Neuronal stem cell (in vitro differentiated cells): Measurements from ENCODE around the gene CAMSAP2.

ENCODE experiments used
- DNase-seq: peaks from one replicate; pipeline ENCODE4 v3.0.0-alpha.2; 2013; ENCODE audit warnings: low spot score
- H2AFZ ChIP-seq: one replicate; pipeline ENCODE4 v1.6.1; 2013; ENCODE audit warnings: mild to moderate bottlenecking, low read length, inconsistent platforms
- H2AK5ac ChIP-seq: 2 replicates; pipeline ENCODE4 v1.6.1; 2013; ENCODE audit warnings: low read depth, mild to moderate bottlenecking, inconsistent platforms, low read length, moderate library complexity, mixed read lengths
- H2BK120ac ChIP-seq: 2 replicates; pipeline ENCODE4 v1.6.1; 2013; ENCODE audit warnings: low read depth, mild to moderate bottlenecking, inconsistent platforms, low read length, moderate library complexity, mixed read lengths
- H2BK12ac ChIP-seq: one replicate; pipeline ENCODE4 v1.6.1; 2013; ENCODE audit warnings: low read length, inconsistent platforms
- H2BK15ac ChIP-seq: 2 replicates; pipeline ENCODE4 v1.6.1; 2013; ENCODE audit warnings: mild to moderate bottlenecking, low read length, inconsistent platforms, mixed read lengths
- H2BK5ac ChIP-seq: one replicate; pipeline ENCODE4 v1.6.1; 2013; ENCODE audit warnings: inconsistent platforms, mild to moderate bottlenecking, low read length, moderate library complexity
- H3K14ac ChIP-seq: one replicate; pipeline ENCODE4 v1.6.1; 2013; ENCODE audit warnings: low read length, inconsistent platforms
- H3K18ac ChIP-seq: 2 replicates; pipeline ENCODE4 v1.6.1; 2013; ENCODE audit warnings: low read length, inconsistent platforms
- H3K23ac ChIP-seq: 2 replicates; pipeline ENCODE4 v1.6.1; 2013; ENCODE audit warnings: low read depth, mild to moderate bottlenecking, mixed read lengths, low read length, inconsistent platforms; ENCODE audit not compliant: poor library complexity
- H3K27ac ChIP-seq: replicated peaks from 3 replicates; pipeline ENCODE4 v1.5.1; 2013; ENCODE audit warnings: low read length, inconsistent platforms
- H3K27me3 ChIP-seq, 3 experiments: 2 replicates each; pipeline ENCODE4 v1.6.1; 2013; ENCODE audit warnings: low read length in 3 of 3, mild to moderate bottlenecking in 2 of 3, inconsistent platforms in 1 of 3, low read depth in 1 of 3, mixed read lengths in 1 of 3, moderate library complexity in 1 of 3; ENCODE audit not compliant: control insufficient read depth in 3 of 3, insufficient read depth in 3 of 3
- H3K36me3 ChIP-seq, 2 donors: replicated peaks in 1 of 2; 2 replicates each; pipeline ENCODE4 v1.6.1; 2013; ENCODE audit warnings: low read length in 2 of 2; ENCODE audit not compliant: control insufficient read depth in 2 of 2, insufficient read depth in 2 of 2
- H3K4ac ChIP-seq: 2 replicates; pipeline ENCODE4 v1.6.1; 2013; ENCODE audit warnings: inconsistent platforms, mild to moderate bottlenecking, low read length, moderate library complexity
- H3K4me1 ChIP-seq, 2 donors: 1 replicate in 1 of 2; 2 replicates in 1 of 2; pipeline ENCODE4 v1.6.1; 2013; ENCODE audit warnings: low read length in 2 of 2, low read depth in 1 of 2; ENCODE audit not compliant: control insufficient read depth in 2 of 2, insufficient read depth in 1 of 2
- H3K4me2 ChIP-seq: one replicate; pipeline ENCODE4 v1.6.1; 2013; ENCODE audit warnings: mild to moderate bottlenecking, low read length, inconsistent platforms; ENCODE audit not compliant: insufficient read depth, poor library complexity, severe bottlenecking
- H3K4me3 ChIP-seq, 2 donors: 2 replicates each; pipeline ENCODE4 v1.5.1; 2013; ENCODE audit warnings: low read length in 2 of 2, mild to moderate bottlenecking in 2 of 2, inconsistent platforms in 1 of 2, moderate library complexity in 1 of 2
- H3K79me1 ChIP-seq: one replicate; pipeline ENCODE4 v1.6.1; 2013; ENCODE audit warnings: low read depth, mild to moderate bottlenecking, inconsistent platforms, low read length, moderate library complexity
- H3K9ac ChIP-seq: one replicate; pipeline ENCODE4 v1.6.1; 2013; ENCODE audit warnings: mild to moderate bottlenecking, low read depth, low read length, inconsistent platforms; ENCODE audit not compliant: poor library complexity
- H3K9me3 ChIP-seq, 2 donors: replicated peaks in 1 of 2; 2 replicates each; pipeline versions ENCODE3 to v1.6.1; 2013; ENCODE audit warnings: low read length in 2 of 2, mild to moderate bottlenecking in 2 of 2, inconsistent platforms in 1 of 2, low read depth in 1 of 2, mixed read lengths in 1 of 2, moderate library complexity in 1 of 2; ENCODE audit not compliant: control insufficient read depth in 2 of 2, insufficient read depth in 1 of 2
- H4K8ac ChIP-seq: one replicate; pipeline ENCODE4 v1.6.1; 2013; ENCODE audit warnings: low read depth, mild to moderate bottlenecking, inconsistent platforms, low read length, moderate library complexity
- H4K91ac ChIP-seq: one replicate; pipeline ENCODE4 v1.6.1; 2013; ENCODE audit warnings: low read length, low read depth, mild to moderate bottlenecking, inconsistent platforms; ENCODE audit not compliant: poor library complexity
- WGBS, 2 donors: extraction: QIAGEN DNeasy Blood & Tissue Kit; methylation state at CpG; one replicate each; pipeline ENCODE4 v1.1.7; 2013; ENCODE audit warnings: missing lambda C conversion rate in 2 of 2, mixed read lengths in 1 of 2; ENCODE audit not compliant: insufficient read length in 2 of 2, insufficient replicate concordance in 1 of 2; ENCODE audit errors: extremely low coverage in 2 of 2; 5-methylcytosine and 5-hydroxymethylcytosine counted together

The CAMSAP2 gene

GRCh38 chr1:200819726-200820125, 81.0 kb downstream of the CAMSAP2 start:
- H3K23ac ChIP-seq: no peak overlapping the region
- H3K27ac ChIP-seq: no peak overlapping the region
- H3K27me3 ChIP-seq: no peaks in the 10 kb centered on the region
- H4K8ac ChIP-seq: no peak overlapping the region
- no CpG with 5 or more reads among the region's 2 CpGs for WGBS, 2 donors
- peaks cover 4 to 78% of the 10 kb centered on the region in 2 donors for H3K36me3 ChIP-seq
- no peak overlapping the region for H2BK12ac ChIP-seq
- H3K4me2 ChIP-seq: no peak overlapping the region
- H2BK15ac ChIP-seq: no peak overlapping the region
- H3K4me1 ChIP-seq: no peaks in the 10 kb centered on the region
- no peaks in the 10 kb centered on the region for H3K79me1 ChIP-seq
- no peak overlapping the region for H3K4me3 ChIP-seq
- H3K9me3 ChIP-seq: no peaks in the 10 kb centered on the region
- no peak overlapping the region for H2AK5ac ChIP-seq
- H3K4ac ChIP-seq: no peak overlapping the region
- H4K91ac ChIP-seq: no peak overlapping the region
- no peak for DNase-seq
- H3K14ac ChIP-seq: no peak overlapping the region
- H3K9ac ChIP-seq: no peak overlapping the region
- H3K18ac ChIP-seq: no peak overlapping the region
- H2BK5ac ChIP-seq: no peak overlapping the region
- no peak overlapping the region for H2AFZ ChIP-seq
- no peak overlapping the region for H2BK120ac ChIP-seq

GRCh38 chr1:200831091-200831490, 92.4 kb downstream of the CAMSAP2 start:
- H3K79me1 ChIP-seq: peaks cover 1% of the 10 kb centered on the region
- no peak overlapping the region for H3K9ac ChIP-seq
- no peak overlapping the region for H3K4me2 ChIP-seq
- no peak overlapping the region for H2BK12ac ChIP-seq
- H3K9me3 ChIP-seq: peaks cover under 1 to 6% of the 10 kb centered on the region in 2 donors
- no peak overlapping the region for H2BK120ac ChIP-seq
- H3K27ac ChIP-seq: no peak overlapping the region
- no peak overlapping the region for H3K4ac ChIP-seq
- H2AK5ac ChIP-seq: no peak overlapping the region
- H3K4me1 ChIP-seq: no peaks in the 10 kb centered on the region
- H4K8ac ChIP-seq: no peak overlapping the region
- H4K91ac ChIP-seq: no peak overlapping the region
- H2BK5ac ChIP-seq: no peak overlapping the region
- no peak overlapping the region for H3K4me3 ChIP-seq
- H3K27me3 ChIP-seq: no peaks in the 10 kb centered on the region
- DNase-seq: no peak
- peaks cover 5 to 56% of the 10 kb centered on the region in 2 donors for H3K36me3 ChIP-seq
- no peak overlapping the region for H3K14ac ChIP-seq
- no peak overlapping the region for H2AFZ ChIP-seq
- WGBS, 2 donors: no CpG with 5 or more reads among the region's 2 CpGs
- H2BK15ac ChIP-seq: no peak overlapping the region
- H3K18ac ChIP-seq: no peak overlapping the region
- no peak overlapping the region for H3K23ac ChIP-seq

GRCh38 chr1:200834383-200834782, 95.7 kb downstream of the CAMSAP2 start:
- Histone ChIP-seq H3K23ac (no peak overlapping the region), H3K4me2 (no peak overlapping the region), H2AFZ (no peak overlapping the region), H3K4me1 (no peaks in the 10 kb centered on the region), H3K79me1 (peaks cover 2% of the 10 kb centered on the region), H3K4ac (no peak overlapping the region), H2BK5ac (no peak overlapping the region), H3K14ac (no peak overlapping the region), H2AK5ac (no peak overlapping the region), H3K27me3 (no peaks in the 10 kb centered on the region), H2BK120ac (no peak overlapping the region), H3K9ac (no peak overlapping the region), H3K27ac (no peak overlapping the region), H3K18ac (no peak overlapping the region), H4K91ac (no peak overlapping the region), H3K4me3 (no peak overlapping the region), H3K9me3 (peaks cover 3 to 21% of the 10 kb centered on the region in 2 donors), H4K8ac (no peak overlapping the region), H2BK12ac (no peak overlapping the region), H2BK15ac (no peak overlapping the region), H3K36me3 (peaks cover 6 to 47% of the 10 kb centered on the region in 2 donors)
- WGBS, 2 donors: no CpG with 5 or more reads among the region's 5 CpGs
- no peak for DNase-seq

- H4K8ac ChIP-seq: no peak overlapping the region
- no peak overlapping the region for H4K91ac ChIP-seq
- no peak overlapping the region for H2BK12ac ChIP-seq
- no peak overlapping the region for H2AK5ac ChIP-seq
- no peak overlapping the region for H2BK15ac ChIP-seq
- no CpG with 5 or more reads among the region's 3 CpGs for WGBS, 2 donors
- no peak overlapping the region for H3K9ac ChIP-seq
- no peak overlapping the region for H3K27ac ChIP-seq
- H3K4me2 ChIP-seq: no peak overlapping the region
- H3K79me1 ChIP-seq: peaks cover 2% of the 10 kb centered on the region
- no peak for DNase-seq
- H3K27me3 ChIP-seq: no peaks in the 10 kb centered on the region
- H3K9me3 ChIP-seq: peaks cover 3 to 21% of the 10 kb centered on the region in 2 donors
- no peak overlapping the region for H2BK120ac ChIP-seq
- no peak overlapping the region for H2BK5ac ChIP-seq
- H3K18ac ChIP-seq: no peak overlapping the region
- H3K14ac ChIP-seq: no peak overlapping the region
- H3K23ac ChIP-seq: no peak overlapping the region
- H3K4ac ChIP-seq: no peak overlapping the region
- peaks cover 6 to 53% of the 10 kb centered on the region in 2 donors for H3K36me3 ChIP-seq
- H3K4me1 ChIP-seq: no peaks in the 10 kb centered on the region
- no peak overlapping the region for H2AFZ ChIP-seq
- H3K4me3 ChIP-seq: no peak overlapping the region
Measured at GRCh38 chr1:200836213-200836612, 97.5 kb downstream of the CAMSAP2 start.
